ENCODE results near the gene RIIAD1. TPM values are rescaled to one million over a fixed set of nuclear protein-coding genes. Genes with fewer than 3 reads are reported as not detected.

The RIIAD1 gene
- total RNA-seq, 1 experiment from 2014 or later, result not detected

DNA sequence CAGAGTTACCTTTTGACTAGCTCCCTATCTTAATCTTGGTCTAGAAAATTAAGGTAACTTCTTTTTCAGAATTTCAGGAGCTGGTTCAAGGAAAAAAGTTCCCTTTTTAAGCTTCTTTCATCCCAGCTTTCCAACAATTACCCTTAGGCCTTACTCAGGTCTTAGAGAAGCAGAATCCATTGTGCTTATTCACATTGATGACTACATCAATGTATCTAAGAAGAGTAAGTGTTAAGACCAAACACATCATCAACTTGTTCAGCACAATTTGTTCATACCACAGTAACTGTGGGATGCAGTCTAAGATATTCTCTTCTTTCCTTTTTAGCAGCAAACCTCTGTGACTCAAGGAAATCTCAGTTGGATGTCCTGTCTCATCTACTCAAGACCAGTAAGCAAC, 37.9 kb downstream of the RIIAD1 start:
- Mint-ChIP-seq H3K4me1 (peaks cover 11% of the 10 kb centered on the region), H3K9me3 (no peaks in the 10 kb centered on the region), H3K4me3 (no peak overlapping the region), H3K36me3 (peaks cover 31% of the 10 kb centered on the region), H3K27me3 (ENCODE audit: low read depth) (no peaks in the 10 kb centered on the region), H3K27ac (no peak overlapping the region)
- TF ChIP-seq, protein P1, sequence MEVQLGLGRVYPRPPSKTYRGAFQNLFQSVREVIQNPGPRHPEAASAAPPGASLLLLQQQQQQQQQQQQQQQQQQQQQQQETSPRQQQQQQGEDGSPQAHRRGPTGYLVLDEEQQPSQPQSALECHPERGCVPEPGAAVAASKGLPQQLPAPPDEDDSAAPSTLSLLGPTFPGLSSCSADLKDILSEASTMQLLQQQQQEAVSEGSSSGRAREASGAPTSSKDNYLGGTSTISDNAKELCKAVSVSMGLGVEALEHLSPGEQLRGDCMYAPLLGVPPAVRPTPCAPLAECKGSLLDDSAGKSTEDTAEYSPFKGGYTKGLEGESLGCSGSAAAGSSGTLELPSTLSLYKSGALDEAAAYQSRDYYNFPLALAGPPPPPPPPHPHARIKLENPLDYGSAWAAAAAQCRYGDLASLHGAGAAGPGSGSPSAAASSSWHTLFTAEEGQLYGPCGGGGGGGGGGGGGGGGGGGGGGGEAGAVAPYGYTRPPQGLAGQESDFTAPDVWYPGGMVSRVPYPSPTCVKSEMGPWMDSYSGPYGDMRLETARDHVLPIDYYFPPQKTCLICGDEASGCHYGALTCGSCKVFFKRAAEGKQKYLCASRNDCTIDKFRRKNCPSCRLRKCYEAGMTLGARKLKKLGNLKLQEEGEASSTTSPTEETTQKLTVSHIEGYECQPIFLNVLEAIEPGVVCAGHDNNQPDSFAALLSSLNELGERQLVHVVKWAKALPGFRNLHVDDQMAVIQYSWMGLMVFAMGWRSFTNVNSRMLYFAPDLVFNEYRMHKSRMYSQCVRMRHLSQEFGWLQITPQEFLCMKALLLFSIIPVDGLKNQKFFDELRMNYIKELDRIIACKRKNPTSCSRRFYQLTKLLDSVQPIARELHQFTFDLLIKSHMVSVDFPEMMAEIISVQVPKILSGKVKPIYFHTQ (CRISPR knock-in tag; IDR thresholded peaks at IDR 0.05), result no peak
- TF ChIP-seq NFYB (CRISPR knock-in tag; conservative IDR thresholded peaks at IDR 0.05; ENCODE audit: low read depth) (no peak), ZNF317 (CRISPR knock-in tag; IDR thresholded peaks at IDR 0.05; ENCODE audit: borderline replicate concordance, low read depth) (no peak), USF1 (CRISPR knock-in tag; IDR thresholded peaks at IDR 0.05) (no peak), ATF1 (CRISPR knock-in tag; IDR thresholded peaks at IDR 0.05) (no peak), NFE2L1 (CRISPR knock-in tag; IDR thresholded peaks at IDR 0.05) (no peak), FOXP1 (CRISPR knock-in tag; IDR thresholded peaks at IDR 0.05; ENCODE audit: borderline replicate concordance) (no peak), TEAD1 (CRISPR knock-in tag; IDR thresholded peaks at IDR 0.05) (no peak), SMAD4 (CRISPR knock-in tag; IDR thresholded peaks at IDR 0.05) (no peak), JAZF1 (CRISPR knock-in tag; IDR thresholded peaks at IDR 0.05) (no peak), GTF2I (CRISPR knock-in tag; conservative IDR thresholded peaks at IDR 0.05) (no peak), MXD4 (CRISPR knock-in tag; IDR thresholded peaks at IDR 0.05; ENCODE audit: borderline replicate concordance) (no peak), ZBTB21 (CRISPR knock-in tag; IDR thresholded peaks at IDR 0.05; ENCODE audit: borderline replicate concordance) (no peak), ZNF425 (CRISPR knock-in tag; conservative IDR thresholded peaks at IDR 0.05) (no peak), ZNF671 (CRISPR knock-in tag; IDR thresholded peaks at IDR 0.05) (no peak), PRRX2 (CRISPR knock-in tag; IDR thresholded peaks at IDR 0.05) (no peak), ZNF121 (CRISPR knock-in tag; IDR thresholded peaks at IDR 0.05) (no peak)
- TF ChIP-seq, protein P2, sequence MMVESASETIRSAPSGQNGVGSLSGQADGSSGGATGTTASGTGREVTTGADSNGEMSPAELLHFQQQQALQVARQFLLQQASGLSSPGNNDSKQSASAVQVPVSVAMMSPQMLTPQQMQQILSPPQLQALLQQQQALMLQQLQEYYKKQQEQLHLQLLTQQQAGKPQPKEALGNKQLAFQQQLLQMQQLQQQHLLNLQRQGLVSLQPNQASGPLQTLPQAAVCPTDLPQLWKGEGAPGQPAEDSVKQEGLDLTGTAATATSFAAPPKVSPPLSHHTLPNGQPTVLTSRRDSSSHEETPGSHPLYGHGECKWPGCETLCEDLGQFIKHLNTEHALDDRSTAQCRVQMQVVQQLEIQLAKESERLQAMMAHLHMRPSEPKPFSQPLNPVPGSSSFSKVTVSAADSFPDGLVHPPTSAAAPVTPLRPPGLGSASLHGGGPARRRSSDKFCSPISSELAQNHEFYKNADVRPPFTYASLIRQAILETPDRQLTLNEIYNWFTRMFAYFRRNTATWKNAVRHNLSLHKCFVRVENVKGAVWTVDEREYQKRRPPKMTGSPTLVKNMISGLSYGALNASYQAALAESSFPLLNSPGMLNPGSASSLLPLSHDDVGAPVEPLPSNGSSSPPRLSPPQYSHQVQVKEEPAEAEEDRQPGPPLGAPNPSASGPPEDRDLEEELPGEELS (CRISPR knock-in tag; IDR thresholded peaks at IDR 0.05), result no peak
- TF ChIP-seq, protein P3, sequence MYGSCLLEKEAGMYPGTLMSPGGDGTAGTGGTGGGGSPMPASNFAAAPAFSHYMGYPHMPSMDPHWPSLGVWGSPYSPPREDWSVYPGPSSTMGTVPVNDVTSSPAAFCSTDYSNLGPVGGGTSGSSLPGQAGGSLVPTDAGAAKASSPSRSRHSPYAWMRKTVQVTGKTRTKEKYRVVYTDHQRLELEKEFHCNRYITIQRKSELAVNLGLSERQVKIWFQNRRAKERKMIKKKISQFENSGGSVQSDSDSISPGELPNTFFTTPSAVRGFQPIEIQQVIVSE (CRISPR knock-in tag; IDR thresholded peaks at IDR 0.05; ENCODE audit: borderline replicate concordance), result no peak
- TF ChIP-seq, protein P4, sequence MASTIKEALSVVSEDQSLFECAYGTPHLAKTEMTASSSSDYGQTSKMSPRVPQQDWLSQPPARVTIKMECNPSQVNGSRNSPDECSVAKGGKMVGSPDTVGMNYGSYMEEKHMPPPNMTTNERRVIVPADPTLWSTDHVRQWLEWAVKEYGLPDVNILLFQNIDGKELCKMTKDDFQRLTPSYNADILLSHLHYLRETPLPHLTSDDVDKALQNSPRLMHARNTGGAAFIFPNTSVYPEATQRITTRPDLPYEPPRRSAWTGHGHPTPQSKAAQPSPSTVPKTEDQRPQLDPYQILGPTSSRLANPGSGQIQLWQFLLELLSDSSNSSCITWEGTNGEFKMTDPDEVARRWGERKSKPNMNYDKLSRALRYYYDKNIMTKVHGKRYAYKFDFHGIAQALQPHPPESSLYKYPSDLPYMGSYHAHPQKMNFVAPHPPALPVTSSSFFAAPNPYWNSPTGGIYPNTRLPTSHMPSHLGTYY (CRISPR knock-in tag; IDR thresholded peaks at IDR 0.05), result no peak
- POLR2A ChIA-PET, result interaction anchor here (0.7 kb wide), 1 partner anchor 229 kb away, joined by 7 read pairs; no protein-coding TSS in a partner anchor
- DNase-seq (ENCODE audit: low spot score) (no peak), ATAC-seq (no peak)
- CTCF ChIA-PET, result interaction anchor here (0.7 kb wide), 1 partner anchor 66 kb away, joined by 3 read pairs; no protein-coding TSS in a partner anchor
